ENCODE data around the gene RAP1GAP. TPM values are rescaled to one million over a fixed set of nuclear protein-coding genes. Genes with fewer than 3 reads are reported as not detected.

The RAP1GAP gene
- total RNA-seq, 1 donor from 2014 or later = 2.6 TPM

DNA sequence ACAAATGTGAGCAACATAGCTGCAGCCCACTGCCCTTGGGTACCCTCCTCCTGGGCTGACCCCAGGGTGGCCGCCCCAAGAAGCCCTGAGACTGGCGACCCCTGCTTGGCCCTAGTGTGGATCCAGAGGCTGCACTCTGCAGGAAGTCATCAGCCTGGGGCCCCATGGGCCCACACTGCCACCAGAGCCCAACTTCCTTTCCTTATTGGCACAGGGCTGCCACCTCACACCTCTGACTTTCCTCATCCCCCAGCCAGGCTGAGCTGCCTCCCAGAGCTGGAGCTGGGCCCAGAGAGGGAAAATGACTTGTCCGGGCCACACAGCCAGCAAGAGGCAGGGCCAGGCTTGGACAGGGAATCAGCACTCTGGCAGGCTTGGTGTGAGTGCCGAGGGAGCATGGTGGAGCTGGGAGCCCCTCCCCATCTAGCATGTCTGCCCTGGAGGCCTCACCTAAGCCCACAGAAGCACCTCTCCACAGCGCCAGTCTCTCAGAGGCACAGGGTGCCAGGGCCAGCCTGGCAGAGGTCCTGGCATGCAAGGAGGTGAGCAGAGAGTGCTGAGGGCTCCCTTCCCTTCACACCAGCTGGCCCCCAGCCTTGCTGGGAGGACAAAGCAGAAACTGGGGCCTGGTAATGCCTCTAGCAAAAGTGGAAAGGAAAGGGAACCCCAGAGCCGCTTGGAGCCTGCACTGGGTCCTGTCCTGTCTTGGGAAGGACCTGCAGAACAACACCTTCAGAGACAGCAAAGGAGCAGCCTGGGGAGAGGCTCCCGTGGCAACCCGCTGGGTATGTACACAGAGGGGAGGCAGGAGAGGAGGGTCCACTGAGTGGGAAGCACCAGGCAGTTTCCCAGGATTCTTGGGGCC is 3.2 kb downstream of the RAP1GAP start:
- H3K4me3 Mint-ChIP-seq = no peak overlapping the region
- Histone ChIP-seq H3K4me3 (no peak overlapping the region), H2AFZ (replicated peaks) (no peak overlapping the region), H3F3A (ENCODE audit: low read depth) (peaks cover 10% of the 10 kb centered on the region), H3K4me1 (peaks cover 9% of the 10 kb centered on the region), H3K9me3 (ENCODE audit: low read depth) (no peaks in the 10 kb centered on the region), H3K27me3 (peaks cover 53% of the 10 kb centered on the region), H4K20me1 (ENCODE audit: low read depth) (no peaks in the 10 kb centered on the region), H3K4me2 (no peak overlapping the region), H3K9ac (no peak overlapping the region), H3K36me3 (no peaks in the 10 kb centered on the region), H3K27ac (no peak overlapping the region), H3K79me2 (ENCODE audit: low read depth) (no peaks in the 10 kb centered on the region)
- no peaks in the 10 kb centered on the region for H3K36me3 Mint-ChIP-seq
- TF ChIP-seq EZH2 (IDR thresholded peaks at IDR 0.05) (no peak), EZH2phosphoT487 (IDR thresholded peaks at IDR 0.05) (no peak)
- TF ChIP-seq, protein P1, sequence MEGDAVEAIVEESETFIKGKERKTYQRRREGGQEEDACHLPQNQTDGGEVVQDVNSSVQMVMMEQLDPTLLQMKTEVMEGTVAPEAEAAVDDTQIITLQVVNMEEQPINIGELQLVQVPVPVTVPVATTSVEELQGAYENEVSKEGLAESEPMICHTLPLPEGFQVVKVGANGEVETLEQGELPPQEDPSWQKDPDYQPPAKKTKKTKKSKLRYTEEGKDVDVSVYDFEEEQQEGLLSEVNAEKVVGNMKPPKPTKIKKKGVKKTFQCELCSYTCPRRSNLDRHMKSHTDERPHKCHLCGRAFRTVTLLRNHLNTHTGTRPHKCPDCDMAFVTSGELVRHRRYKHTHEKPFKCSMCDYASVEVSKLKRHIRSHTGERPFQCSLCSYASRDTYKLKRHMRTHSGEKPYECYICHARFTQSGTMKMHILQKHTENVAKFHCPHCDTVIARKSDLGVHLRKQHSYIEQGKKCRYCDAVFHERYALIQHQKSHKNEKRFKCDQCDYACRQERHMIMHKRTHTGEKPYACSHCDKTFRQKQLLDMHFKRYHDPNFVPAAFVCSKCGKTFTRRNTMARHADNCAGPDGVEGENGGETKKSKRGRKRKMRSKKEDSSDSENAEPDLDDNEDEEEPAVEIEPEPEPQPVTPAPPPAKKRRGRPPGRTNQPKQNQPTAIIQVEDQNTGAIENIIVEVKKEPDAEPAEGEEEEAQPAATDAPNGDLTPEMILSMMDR (IDR thresholded peaks at IDR 0.05) = no peak
- H3K9me3 Mint-ChIP-seq = no peaks in the 10 kb centered on the region
- H3K4me1 Mint-ChIP-seq = peaks cover 20% of the 10 kb centered on the region
- H3K27me3 Mint-ChIP-seq (ENCODE audit: insufficient read depth, low read depth) = peaks cover 31% of the 10 kb centered on the region
- no peak for DNase-seq (ENCODE audit: low spot score)
- H3K27ac Mint-ChIP-seq = no peak overlapping the region

DNA sequence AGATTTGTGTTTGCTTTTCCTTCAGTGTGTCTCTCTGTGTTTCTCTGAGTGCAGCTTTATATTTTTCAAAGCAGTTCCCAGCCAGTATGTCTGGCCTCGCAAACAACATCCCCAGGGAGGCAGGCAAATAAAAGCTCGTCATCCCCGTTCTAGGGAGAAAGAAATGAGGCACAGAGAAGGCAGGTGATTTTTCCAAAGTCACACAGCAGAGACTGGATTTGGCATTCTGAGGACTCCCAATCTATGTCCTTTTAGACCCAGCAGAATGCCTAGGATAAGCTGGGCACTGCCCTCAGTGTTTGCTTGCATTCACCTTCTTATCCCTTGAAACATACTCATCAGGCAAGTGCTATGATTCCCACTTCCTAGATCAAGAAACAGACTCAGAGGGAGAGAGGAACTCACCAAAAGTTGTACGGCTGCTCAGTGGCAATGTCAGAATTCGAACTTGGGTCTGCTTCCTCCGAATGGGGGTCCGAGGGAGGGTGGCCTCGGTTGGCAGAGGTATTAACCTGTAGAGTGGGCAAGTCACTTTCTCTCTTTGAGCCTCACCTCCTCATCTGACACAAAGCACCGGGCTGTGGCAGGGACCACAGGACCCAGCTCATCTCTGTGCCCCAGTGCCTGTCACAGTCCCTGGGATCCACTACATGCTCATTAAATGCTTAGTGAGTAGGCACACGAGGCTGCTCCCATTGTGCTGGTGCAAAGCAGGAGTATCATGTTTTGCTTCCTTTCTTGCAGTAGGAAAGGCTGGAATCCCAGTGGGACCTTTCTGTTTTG is 4.2 kb downstream of the RAP1GAP start:
- Mint-ChIP-seq H3K36me3 (no peaks in the 10 kb centered on the region), H3K27ac (no peak overlapping the region), H3K4me1 (peaks cover 12% of the 10 kb centered on the region), H3K4me3 (no peak overlapping the region), H3K27me3 (ENCODE audit: insufficient read depth, low read depth) (peaks cover 28% of the 10 kb centered on the region), H3K9me3 (no peaks in the 10 kb centered on the region)
- Histone ChIP-seq H2AFZ (replicated peaks) (no peak overlapping the region), H3K27me3 (peaks cover 53% of the 10 kb centered on the region), H3F3A (ENCODE audit: low read depth) (peaks cover under 1% of the 10 kb centered on the region), H3K9me3 (ENCODE audit: low read depth) (no peaks in the 10 kb centered on the region), H4K20me1 (ENCODE audit: low read depth) (peaks cover 2% of the 10 kb centered on the region), H3K79me2 (ENCODE audit: low read depth) (no peaks in the 10 kb centered on the region), H3K36me3 (no peaks in the 10 kb centered on the region), H3K4me2 (no peak overlapping the region), H3K27ac (no peak overlapping the region), H3K9ac (no peak overlapping the region), H3K4me3 (no peak overlapping the region), H3K4me1 (peaks cover 9% of the 10 kb centered on the region)
- TF ChIP-seq, protein P1 (IDR thresholded peaks at IDR 0.05) = no peak
- TF ChIP-seq EZH2phosphoT487 (IDR thresholded peaks at IDR 0.05) = no peak
- no peak for TF ChIP-seq EZH2 (IDR thresholded peaks at IDR 0.05)
- no peak for DNase-seq (ENCODE audit: low spot score)

DNA sequence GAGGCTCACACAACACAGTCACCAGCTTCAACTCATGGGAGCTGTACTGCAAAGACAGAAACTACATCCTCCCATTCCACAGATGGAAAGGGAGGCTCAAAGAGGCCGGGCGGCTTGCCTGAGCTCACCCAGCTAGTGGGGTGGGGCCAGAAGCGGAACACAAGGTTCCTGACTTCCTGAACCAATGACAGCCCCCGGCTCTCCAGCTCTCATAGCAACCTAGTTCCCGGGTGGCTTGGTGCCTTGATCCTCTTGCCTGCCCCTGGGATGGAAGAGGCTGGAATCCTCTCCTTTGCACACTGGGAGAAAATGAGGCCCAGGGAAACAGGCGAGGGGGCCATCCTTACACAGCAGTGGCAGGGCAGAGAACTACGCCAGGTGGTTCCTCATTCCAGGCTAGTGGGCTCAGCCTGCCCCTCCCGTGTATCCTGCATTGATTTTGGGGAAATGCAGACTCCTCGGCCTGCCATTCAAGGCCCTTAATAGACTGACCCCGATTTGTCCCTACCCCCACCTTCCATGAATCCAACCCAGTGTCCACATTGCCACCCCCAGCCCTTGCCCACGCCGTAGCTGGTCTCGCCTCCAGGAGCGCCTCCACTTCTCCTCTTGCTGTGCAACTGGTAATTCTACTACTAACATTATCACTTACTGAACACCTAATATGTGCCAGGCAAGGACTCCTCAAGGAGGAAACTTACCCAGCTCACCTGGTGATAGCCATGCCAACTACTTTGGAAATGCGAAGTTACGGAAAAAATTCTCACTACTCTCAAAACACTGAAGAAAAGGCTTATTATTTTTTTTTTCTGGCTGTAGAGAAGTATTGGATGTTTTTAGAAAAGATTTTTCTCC is 5.0 kb downstream of the RAP1GAP start:
- Histone ChIP-seq H3K27ac (no peak overlapping the region), H3K79me2 (ENCODE audit: low read depth) (no peaks in the 10 kb centered on the region), H3K36me3 (no peaks in the 10 kb centered on the region), H3K4me1 (peaks cover 9% of the 10 kb centered on the region), H3K9ac (no peak overlapping the region), H3F3A (ENCODE audit: low read depth) (peaks cover 7% of the 10 kb centered on the region), H2AFZ (replicated peaks) (no peak overlapping the region), H3K9me3 (ENCODE audit: low read depth) (no peaks in the 10 kb centered on the region), H3K4me3 (no peak overlapping the region), H3K4me2 (no peak overlapping the region), H3K27me3 (peaks cover 53% of the 10 kb centered on the region), H4K20me1 (ENCODE audit: low read depth) (peaks cover 9% of the 10 kb centered on the region)
- TF ChIP-seq, protein P1 (IDR thresholded peaks at IDR 0.05) = no peak
- TF ChIP-seq EZH2phosphoT487 (IDR thresholded peaks at IDR 0.05) = no peak
- TF ChIP-seq EZH2 (IDR thresholded peaks at IDR 0.05) = no peak
- DNase-seq (ENCODE audit: low spot score) = peak; percentile 18
- H3K36me3 Mint-ChIP-seq = no peaks in the 10 kb centered on the region
- no peaks in the 10 kb centered on the region for H3K9me3 Mint-ChIP-seq
- no peak overlapping the region for H3K27ac Mint-ChIP-seq
- H3K27me3 Mint-ChIP-seq (ENCODE audit: insufficient read depth, low read depth) = peaks cover 30% of the 10 kb centered on the region
- peaks cover 16% of the 10 kb centered on the region for H3K4me1 Mint-ChIP-seq
- H3K4me3 Mint-ChIP-seq = no peak overlapping the region
